HepG2 (cell line): Measurements from ENCODE around the gene KRTAP10-8. TPM values are rescaled to one million over a fixed set of nuclear protein-coding genes. Genes with fewer than 3 reads are reported as not detected.

ENCODE experiments used
- ATAC-seq: fragments of 200-7000 bp; cut with Tn5 transposase; 3 replicates; pipeline ENCODE4 v1.9.1; 2020; ENCODE audit warnings: mild to moderate bottlenecking, moderate library complexity
- BruUV-seq: library from RNA; stranded (reverse); fragments of 400-500 nt; replicated peaks from 2 replicates; lab custom pipeline; 2021; lab: Mats Ljungman, UMichigan
- CTCF ChIA-PET: fragments of 300-600 bp; formaldehyde crosslinking; extraction: SDS; loops from one replicate; lab custom pipeline; 2021; ENCODE audit warnings: low total read pairs, inconsistent platforms, low intra/inter-chr PET ratio; lab: Yijun Ruan, JAX
- POLR2A ChIA-PET: fragments of 350-600 bp; sonication (Branson Sonifier 250); formaldehyde crosslinking; loops from one replicate; lab custom pipeline; 2020; ENCODE audit warnings: antibody characterized with exemption, inconsistent platforms; lab: Yijun Ruan, JAX
- DNase-seq: peaks from one replicate; pipeline ENCODE4 v3.0.0-alpha.2; 2015; ENCODE audit warnings: low spot score
- FAIRE-seq: peaks from 3 replicates; lab custom pipeline; 2011; peaks lifted over from hg19 to GRCh38; lab: Jason Lieb, UNC
- H2AFZ ChIP-seq: one replicate; pipeline ENCODE4 v1.6.1; 2011; ENCODE audit warnings: low read length, inconsistent platforms
- H3K27ac ChIP-seq: fragments of 300-600 bp; 3 replicates; pipeline ENCODE4 v1.8.0; 2011; ENCODE audit warnings: mixed run types, mild to moderate bottlenecking, mixed read lengths, low read length, inconsistent platforms; ENCODE audit not compliant: insufficient read depth; ENCODE audit errors: extremely low read length
- H3K27me3 ChIP-seq, 2 experiments: fragments of 200-600 bp in 1 of 2; 2 replicates in 1 of 2; 3 replicates in 1 of 2; pipeline versions ENCODE4 v1.6.0 to v1.8.0; 2011; ENCODE audit warnings: low read length in 2 of 2, mild to moderate bottlenecking in 2 of 2, moderate library complexity in 2 of 2, inconsistent platforms in 1 of 2; ENCODE audit not compliant: insufficient read depth in 2 of 2, control insufficient read depth in 1 of 2
- H3K36me3 ChIP-seq, 2 experiments: fragments of 200-600 bp in 1 of 2; replicated peaks in 1 of 2; 2 replicates in 1 of 2; 3 replicates in 1 of 2; pipeline versions ENCODE4 v1.5.1 to v1.8.0; 2011; ENCODE audit warnings: low read length in 2 of 2, inconsistent platforms in 1 of 2; ENCODE audit not compliant: insufficient read depth in 2 of 2, control insufficient read depth in 1 of 2
- H3K4me1 ChIP-seq: 2 replicates; pipeline ENCODE4 v1.5.1; 2012; ENCODE audit warnings: low read length, inconsistent platforms; ENCODE audit not compliant: insufficient read depth
- H3K4me2 ChIP-seq: 2 replicates; pipeline ENCODE4 v1.6.0; 2011; ENCODE audit warnings: low read depth, low read length, inconsistent platforms
- H3K4me3 ChIP-seq, 3 experiments: fragments of 200-600 bp in 1 of 3; sonication (generic), shearing (Covaris generic) in 1 of 3; replicated peaks in 1 of 3; 2 replicates each; pipeline ENCODE4 v1.5.1; 2011 to 2016; ENCODE audit warnings: low read length in 3 of 3, inconsistent platforms in 2 of 3, low read depth in 2 of 3, mild to moderate bottlenecking in 2 of 3, control low read depth in 1 of 3, mixed read lengths in 1 of 3; ENCODE audit not compliant: insufficient read depth in 1 of 3
- H3K79me2 ChIP-seq: one replicate; pipeline ENCODE4 v1.6.1; 2011; ENCODE audit warnings: low read length, inconsistent platforms; ENCODE audit not compliant: insufficient read depth
- H3K9ac ChIP-seq: 2 replicates; pipeline ENCODE4 v1.6.0; 2011; ENCODE audit warnings: mild to moderate bottlenecking, low read depth, low read length, inconsistent platforms; ENCODE audit not compliant: insufficient read depth
- H3K9me3 ChIP-seq: 2 replicates; pipeline ENCODE4 v1.5.1; 2012; ENCODE audit warnings: mild to moderate bottlenecking, low read length
- H4K20me1 ChIP-seq: 2 replicates; pipeline ENCODE4 v1.6.0; 2011; ENCODE audit warnings: inconsistent platforms, mild to moderate bottlenecking, low read length, moderate library complexity; ENCODE audit not compliant: insufficient read depth
- ADNP ChIP-seq: sonication (generic); formaldehyde crosslinking; IDR thresholded peaks from 2 replicates; pipeline ENCODE4 v1.4.0; 2020; ENCODE audit warnings: missing genetic modification reagents
- AGO1 ChIP-seq: fragments of 200-400 bp; formaldehyde crosslinking; IDR thresholded peaks from 2 replicates; pipeline ENCODE4 v1.6.1; 2017; ENCODE audit warnings: mild to moderate bottlenecking, low read depth, low read length, moderate library complexity; ENCODE audit not compliant: poor library complexity, severe bottlenecking
- ATF4 ChIP-seq, 2 experiments: fragments of 450-650 bp in 1 of 2; sonication (generic) in 1 of 2; formaldehyde crosslinking; IDR thresholded peaks; 2 replicates each; pipeline versions ENCODE4 v1.5.0 to v1.8.0; 2020 to 2022; ENCODE audit warnings: mild to moderate bottlenecking in 1 of 2, missing genetic modification reagents in 1 of 2
- MXI1 ChIP-seq: IDR thresholded peaks from 3 replicates; pipeline ENCODE4 v1.6.1; 2012; ENCODE audit warnings: low read depth, low read length, inconsistent platforms, borderline replicate concordance
- PATZ1 ChIP-seq: sonication (generic); formaldehyde crosslinking; IDR thresholded peaks from 2 replicates; pipeline ENCODE4 v1.4.0; 2020; ENCODE audit warnings: missing genetic modification reagents
- PHF5A ChIP-seq: IDR thresholded peaks from one replicate; pipeline ENCODE4 v1.6.1; 2018; ENCODE audit warnings: low read depth, missing genetic modification reagents; ENCODE audit not compliant: unreplicated experiment
- RNF219 ChIP-seq: sonication (generic); formaldehyde crosslinking; IDR thresholded peaks from 2 replicates; pipeline ENCODE4 v1.5.0; 2020; ENCODE audit warnings: mild to moderate bottlenecking, missing genetic modification reagents
- SP4 ChIP-seq: sonication (generic); formaldehyde crosslinking; IDR thresholded peaks from 2 replicates; pipeline ENCODE4 v1.8.1; 2023; ENCODE audit warnings: mild to moderate bottlenecking, missing genetic modification reagents
- ZBTB7B ChIP-seq: sonication (generic); formaldehyde crosslinking; IDR thresholded peaks from 2 replicates; pipeline ENCODE4 v1.4.0; 2020; ENCODE audit warnings: missing genetic modification reagents
- ZNF281 ChIP-seq: sonication (generic); formaldehyde crosslinking; IDR thresholded peaks from 2 replicates; pipeline ENCODE4 v1.4.0; 2020; ENCODE audit warnings: missing genetic modification reagents, borderline replicate concordance
- ZNF30 ChIP-seq: sonication (generic); formaldehyde crosslinking; IDR thresholded peaks from 2 replicates; pipeline ENCODE4 v1.5.0; 2020; ENCODE audit warnings: mild to moderate bottlenecking, missing genetic modification reagents
- ZNF569 ChIP-seq: sonication (generic); formaldehyde crosslinking; IDR thresholded peaks from 2 replicates; pipeline ENCODE4 v1.5.0; 2020; ENCODE audit warnings: mild to moderate bottlenecking, missing genetic modification reagents, moderate library complexity, borderline replicate concordance
- ZNF629 ChIP-seq: sonication (generic); formaldehyde crosslinking; conservative IDR thresholded peaks from 2 replicates; pipeline ENCODE4 v1.5.0; 2020; ENCODE audit warnings: missing genetic modification reagents
- ZSCAN30 ChIP-seq: sonication (generic); formaldehyde crosslinking; IDR thresholded peaks from 2 replicates; pipeline ENCODE4 v1.5.0; 2020; ENCODE audit warnings: mild to moderate bottlenecking, missing genetic modification reagents
- WGBS: methylation state at CpG from one replicate; pipeline ENCODE4 v1.1.6; 2017; ENCODE audit warnings: low lambda C conversion rate; 5-methylcytosine and 5-hydroxymethylcytosine counted together
- in situ Hi-C: cut with HindIII; loops from 2 replicates; pipeline ENCODE4 v1.10.0; 2017; ENCODE audit warnings: low pct_unique_long_range_greater_than_20kb; ENCODE audit not compliant: extremely low pct_ligation_motif_present
- intact Hi-C: fragments of 100-400 bp; cut with micrococcal nuclease; formaldehyde crosslinking; loops from one replicate; pipeline ENCODE4 v1.10.0; 2022; ENCODE audit not compliant: unreplicated experiment
- polyA plus RNA-seq, 8 experiments: library from polyadenylated mRNA; depleted of rRNA in 3 of 8; stranded (reverse) in 7 of 8; unstranded in 1 of 8; fragments of >200 nt; fragmentation: Illumina TruSeq in 4 of 8; extraction: Trizol in 4 of 8; gene quantifications; 2 replicates each; pipeline versions ENCODE4 v1.2.1 to v1.2.3, GENCODE V29; 2011 to 2016; ENCODE audit warnings: low read depth in 4 of 8, missing spikeins in 1 of 8, mixed read lengths in 1 of 8; ENCODE audit not compliant: insufficient read depth in 1 of 8
- total RNA-seq, 5 experiments: library from RNA; depleted of rRNA; stranded (reverse); fragments of >200 nt; fragmentation: Illumina TruSeq; extraction: Trizol; gene quantifications; 2 replicates each; pipeline ENCODE4 v1.2.3, GENCODE V29; 2016; ENCODE audit warnings: low read depth in 1 of 5

Gene KRTAP10-8
- total and polyA plus RNA-seq, 2 of the 13 experiments (the other 11 are each of a cell fraction or from before 2014, with no cell fraction given): not detected

GRCh38 chr21:44594406-44594916, 17.4 kb upstream of the KRTAP10-8 start:
- POLR2A ChIA-PET: no interaction called here
- no TSS peak for BruUV-seq
- Histone ChIP-seq H3K4me2 (no peak overlapping the region; the same call in 1 of the 2 replicates), H3K4me1 (peaks cover 52% of the 10 kb centered on the region), H3K79me2 (no peaks in the 10 kb centered on the region), H3K9me3 (no peaks in the 10 kb centered on the region), H3K9ac (no peak overlapping the region; the same call in 1 of the 2 replicates), H3K27ac (peak overlapping the region; percentile 80), H4K20me1 (no peaks in the 10 kb centered on the region), H2AFZ (no peak overlapping the region), H3K27me3 (no peaks in the 10 kb centered on the region), H3K4me3 (no peak overlapping the region), H3K36me3 (no peaks in the 10 kb centered on the region)
- WGBS: 94% methylated on average over 12 of the region's 12 CpGs
- FAIRE-seq: no peak
- no peak for TF ChIP-seq ZNF30 (CRISPR knock-in tag)
- TF ChIP-seq SP4: no peak
- TF ChIP-seq PHF5A (CRISPR knock-in tag): no peak
- no peak for TF ChIP-seq MXI1
- no peak for TF ChIP-seq ZSCAN30 (CRISPR knock-in tag)
- no peak for TF ChIP-seq AGO1
- no peak for TF ChIP-seq RNF219 (CRISPR knock-in tag)
- no peak for TF ChIP-seq PATZ1 (CRISPR knock-in tag)
- TF ChIP-seq ZNF629 (CRISPR knock-in tag): no peak
- no peak for TF ChIP-seq ATF4 (CRISPR knock-in tag; IDR thresholded peaks at IDR 0.05)
- TF ChIP-seq ADNP (CRISPR knock-in tag): no peak
- no peak for TF ChIP-seq ZNF281 (CRISPR knock-in tag)
- no peak for TF ChIP-seq ZBTB7B
- no peak for TF ChIP-seq ZNF569 (CRISPR knock-in tag)
- in situ Hi-C loops: no loop called here
- no peak for DNase-seq
- no peak for ATAC-seq
- CTCF ChIA-PET: no interaction called here
- intact Hi-C loops: no loop called here
